HUDEP-2 (cell line): ENCODE results near the gene ZBP1.

Experiments used
- DNase-seq, 76 experiments: peaks; one replicate each; lab custom pipeline; 2025; ENCODE audit not compliant: unreplicated experiment in 76 of 76; lab: John Stamatoyannopoulos, UW

Gene ZBP1

GRCh38 chr20:57619051-57619831 is 985 bp downstream of the ZBP1 start:
- DNase-seq: no peak

- no peak for DNase-seq
Measured at GRCh38 chr20:57618764-57619050, 1.5 kb downstream of the ZBP1 start.

DNA sequence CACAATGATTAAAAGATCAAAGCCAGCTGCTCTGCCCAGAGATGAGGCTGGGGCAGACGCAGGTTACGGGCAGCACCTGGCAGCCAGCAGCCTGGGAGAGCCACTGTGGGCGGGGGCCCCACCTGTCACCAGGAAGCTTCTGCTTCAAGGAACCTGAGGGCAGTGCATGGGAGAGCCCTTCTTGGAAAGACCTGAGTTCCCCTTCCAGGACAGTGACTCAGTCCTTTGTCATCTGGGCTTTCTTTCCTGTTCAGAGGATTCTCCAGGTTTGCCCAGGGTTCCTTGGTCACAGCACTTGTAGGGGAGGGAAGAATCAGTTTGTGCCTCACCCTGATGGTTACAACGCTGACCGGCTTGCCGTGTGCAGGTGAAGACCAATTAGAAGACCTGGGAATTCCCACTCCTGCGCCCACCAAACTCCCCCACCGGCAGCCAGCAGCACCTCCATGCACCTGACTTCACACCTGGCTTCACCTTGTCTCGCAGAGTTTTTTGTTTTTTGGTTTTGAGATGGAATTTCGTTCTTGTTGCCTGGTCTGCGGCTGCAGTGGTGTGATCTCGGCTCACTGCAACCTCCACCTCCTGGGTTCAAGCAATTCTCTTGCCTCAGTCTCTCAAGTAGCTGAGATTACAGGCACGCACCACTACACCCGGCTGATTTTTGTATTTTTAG is 2.0 kb downstream of the ZBP1 start:
- no peak for DNase-seq

DNA sequence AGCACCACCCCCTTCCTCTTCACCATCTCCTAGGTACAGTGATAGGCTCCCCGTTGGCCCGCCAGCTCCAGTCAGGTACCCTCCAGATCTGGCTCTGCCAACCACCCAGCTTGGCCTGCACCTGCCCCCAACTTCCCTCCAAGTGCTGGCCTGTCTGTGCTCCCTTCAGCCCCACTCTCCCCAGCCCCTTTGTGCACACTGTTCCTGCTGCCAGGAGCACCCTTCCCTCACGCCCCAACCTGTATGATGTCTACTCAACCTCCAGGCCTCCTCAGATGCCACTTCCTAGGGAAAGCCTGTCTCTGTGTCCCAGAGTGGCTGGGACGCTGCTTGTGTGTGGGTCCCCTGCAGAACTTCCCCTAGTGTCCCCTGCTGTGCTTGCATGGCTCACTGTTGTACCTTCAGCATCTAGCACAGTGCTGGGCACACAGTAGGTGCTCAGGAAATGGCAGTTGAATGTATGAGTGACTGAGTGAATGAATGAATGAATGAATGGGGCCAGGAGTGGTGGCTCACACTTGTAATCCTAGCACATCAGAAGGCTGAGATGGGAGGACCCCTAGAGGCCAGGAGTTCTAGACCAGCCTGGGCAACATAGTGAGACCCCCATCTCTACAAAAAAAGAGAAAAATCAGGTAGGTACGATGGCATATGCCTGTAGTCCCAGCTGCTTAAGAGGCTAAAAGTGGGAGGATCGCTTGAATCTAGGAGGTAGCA is 3.0 kb downstream of the ZBP1 start:
- no peak for DNase-seq

DNA sequence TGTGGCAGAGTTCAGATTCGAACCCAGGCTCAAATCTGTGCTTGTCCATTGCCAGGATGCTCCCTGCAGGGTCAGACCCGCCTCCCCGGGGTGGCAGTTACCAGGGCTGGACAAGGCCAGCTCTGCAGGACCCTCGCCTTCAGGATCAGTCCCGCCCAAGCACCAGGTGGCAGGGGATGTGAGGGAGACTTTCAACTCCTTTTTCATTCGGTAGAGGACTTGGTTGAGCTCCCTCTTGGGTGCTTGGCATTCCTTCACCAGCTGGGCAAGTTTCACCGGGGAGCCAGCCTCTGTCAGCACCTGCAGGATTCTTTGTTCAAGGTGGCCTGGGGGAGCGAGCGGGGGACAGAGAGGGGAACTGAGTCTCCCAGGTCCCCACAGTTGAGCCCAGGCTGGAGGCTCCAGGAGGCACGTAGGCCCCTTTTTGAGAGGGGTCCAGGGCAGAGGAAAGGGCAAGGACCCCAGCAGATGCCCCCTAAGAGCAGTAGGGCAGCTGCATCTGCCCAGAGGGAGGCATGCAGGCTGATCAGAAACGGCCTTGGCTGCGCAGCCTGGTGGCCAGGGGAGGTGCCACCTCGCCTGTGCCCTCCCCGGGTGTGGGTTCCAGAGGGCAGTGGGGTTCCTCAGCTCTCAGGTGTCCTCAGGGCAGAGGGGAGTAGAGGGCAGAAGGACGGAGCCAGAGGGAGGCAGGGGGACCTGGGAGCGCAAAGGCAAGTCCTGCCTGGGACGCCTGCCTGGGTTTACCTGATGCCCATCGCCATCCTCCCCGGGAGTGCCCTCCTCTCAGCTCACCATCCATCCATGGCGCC is 3.9 kb downstream of the ZBP1 start:
- no peak for DNase-seq

GRCh38 chr20:57615445-57615811 is 4.8 kb downstream of the ZBP1 start:
- DNase-seq: no peak

DNA sequence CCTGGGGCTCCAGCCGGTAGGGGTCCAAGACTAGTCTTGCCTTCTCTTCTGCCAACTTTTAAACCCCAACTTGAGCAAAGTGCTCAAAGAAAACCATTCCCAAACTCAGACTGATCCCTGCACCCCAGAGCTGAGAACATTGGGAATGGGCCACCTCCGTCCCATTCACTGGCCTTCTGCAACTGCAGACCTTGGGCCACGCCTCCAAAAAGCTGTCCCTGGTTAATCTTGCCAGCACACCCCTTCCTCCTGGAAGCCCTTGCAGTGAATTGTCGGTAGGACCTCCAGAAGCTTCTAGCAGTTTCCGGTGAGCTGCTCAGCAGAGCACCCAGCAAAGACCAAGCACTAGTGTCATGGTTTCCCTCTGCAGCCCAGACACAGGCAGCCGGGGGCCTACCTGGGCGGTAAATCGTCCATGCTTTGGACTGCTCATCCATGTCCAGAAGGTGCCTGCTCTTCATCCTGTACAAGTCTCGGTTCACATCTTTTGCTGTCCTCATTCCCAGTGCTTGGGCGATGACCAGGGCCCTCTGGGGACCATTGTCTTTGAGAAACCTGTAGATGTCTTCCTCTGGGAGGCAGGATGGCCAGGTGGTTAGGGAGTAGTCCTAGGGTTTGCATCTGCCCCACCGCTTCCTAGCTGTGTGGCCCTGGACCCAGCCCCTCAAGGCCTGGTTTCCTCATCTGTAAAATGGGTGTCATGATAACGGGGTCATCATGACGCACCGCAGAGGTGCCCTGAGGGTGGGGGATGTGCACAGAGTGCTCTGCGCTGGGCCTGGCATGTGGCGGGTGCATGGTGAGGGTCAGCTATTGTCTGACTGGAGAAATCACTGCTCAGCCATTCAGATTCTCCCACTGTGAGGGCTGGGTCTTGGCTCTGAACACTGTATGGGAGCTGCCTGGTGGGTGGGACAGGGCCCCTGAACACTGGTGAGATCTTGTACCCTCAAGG is 5.5 kb downstream of the ZBP1 start:
- no peak for DNase-seq

- DNase-seq: no peak
Measured at GRCh38 chr20:57613481-57613921, 6.7 kb downstream of the ZBP1 start.

- no peak for DNase-seq
Measured at GRCh38 chr20:57612916-57613315, 7.3 kb downstream of the ZBP1 start.

- DNase-seq: no peak
Measured at GRCh38 chr20:57612436-57612835, 7.8 kb downstream of the ZBP1 start.

GRCh38 chr20:57611586-57612311 is 8.5 kb downstream of the ZBP1 start:
- no peak for DNase-seq

GRCh38 chr20:57610261-57610952 is 9.8 kb downstream of the ZBP1 start:
- no peak for DNase-seq

DNA sequence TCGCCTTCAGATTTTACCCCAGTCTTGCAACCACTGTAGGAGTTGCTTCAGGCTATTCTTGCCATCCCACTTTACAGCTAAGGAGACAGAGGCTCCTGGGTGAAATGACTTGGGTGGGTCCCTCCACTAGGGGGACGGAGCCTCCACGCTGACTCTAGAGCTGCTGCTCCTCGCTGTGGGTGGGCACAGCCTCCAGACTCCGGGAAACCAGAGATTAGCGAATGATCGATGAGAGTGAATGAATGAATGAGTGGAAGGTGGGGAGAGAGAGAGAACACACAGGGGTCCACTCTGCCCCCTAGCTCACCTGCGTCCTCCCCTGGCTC is 10.4 kb downstream of the ZBP1 start:
- DNase-seq: no peak

GRCh38 chr20:57609086-57609841 is 11.0 kb downstream of the ZBP1 start:
- DNase-seq: no peak

GRCh38 chr20:57608516-57608915 is 11.7 kb downstream of the ZBP1 start:
- no peak for DNase-seq

- no peak for DNase-seq
Measured at GRCh38 chr20:57605878-57606277, 14.3 kb downstream of the ZBP1 start.

GRCh38 chr20:57605045-57605444 is 15.2 kb downstream of the ZBP1 start:
- DNase-seq: no peak

- no peak for DNase-seq
Measured at GRCh38 chr20:57603120-57603519, 17.1 kb downstream of the ZBP1 start.
